Keratinocyte (primary cell): ENCODE data around the gene RASA3. TPM values are rescaled to one million over a fixed set of nuclear protein-coding genes. Genes with fewer than 3 reads are reported as not detected.
A peak's percentile ranks its signal among the peaks of the same experiment; 100 is the strongest.

Experiments used
- DNase-seq: peaks from one replicate; pipeline ENCODE4 v3.0.0-alpha.2; 2011; ENCODE audit warnings: low read depth, missing footprints, low spot score
- FAIRE-seq: peaks from 2 replicates; lab custom pipeline; 2011; peaks lifted over from hg19 to GRCh38; lab: Jason Lieb, UNC
- H2AFZ ChIP-seq: 2 replicates; pipeline ENCODE4 v1.6.0; 2012; ENCODE audit warnings: low read length, control low read depth, inconsistent platforms; ENCODE audit not compliant: control insufficient read depth
- H3K27ac ChIP-seq: 2 replicates; pipeline ENCODE4 v1.5.1; 2011; ENCODE audit warnings: low read length; ENCODE audit not compliant: control insufficient read depth, insufficient read depth
- H3K27me3 ChIP-seq: 3 replicates; pipeline ENCODE4 v1.6.0; 2011; ENCODE audit warnings: low read length; ENCODE audit not compliant: control insufficient read depth, insufficient read depth; ENCODE audit errors: extremely low read depth
- H3K36me3 ChIP-seq, 2 experiments: 2 replicates in 1 of 2; 3 replicates in 1 of 2; pipeline ENCODE4 v1.5.1; 2011; ENCODE audit warnings: low read length in 2 of 2, mild to moderate bottlenecking in 1 of 2; ENCODE audit not compliant: control insufficient read depth in 2 of 2, insufficient read depth in 2 of 2; ENCODE audit errors: extremely low read depth in 1 of 2
- H3K4me1 ChIP-seq: 3 replicates; pipeline ENCODE4 v1.5.1; 2011; ENCODE audit warnings: low read length; ENCODE audit not compliant: control insufficient read depth, insufficient read depth; ENCODE audit errors: extremely low read depth
- H3K4me2 ChIP-seq: 3 replicates; pipeline ENCODE4 v1.6.0; 2011; ENCODE audit warnings: low read depth, low read length; ENCODE audit not compliant: control insufficient read depth, insufficient read depth; ENCODE audit errors: extremely low read depth
- H3K4me3 ChIP-seq, 3 experiments: fragments of 200-600 bp in 1 of 3; sonication (generic) in 1 of 3; 2 replicates in 2 of 3; 3 replicates in 1 of 3; pipeline ENCODE4 v1.5.1; 2011 to 2016; ENCODE audit warnings: low read length in 3 of 3, mild to moderate bottlenecking in 3 of 3, control low read depth in 2 of 3, inconsistent platforms in 1 of 3, low read depth in 1 of 3, mixed read lengths in 1 of 3, mixed run types in 1 of 3, moderate library complexity in 1 of 3; ENCODE audit not compliant: control insufficient read depth in 2 of 3, insufficient read depth in 2 of 3; ENCODE audit errors: extremely low read depth in 1 of 3
- H3K79me2 ChIP-seq: 2 replicates; pipeline ENCODE4 v1.6.0; 2012; ENCODE audit warnings: low read length; ENCODE audit not compliant: control insufficient read depth, insufficient read depth
- H3K9ac ChIP-seq: 3 replicates; pipeline ENCODE4 v1.6.0; 2011; ENCODE audit warnings: low read length; ENCODE audit not compliant: control insufficient read depth, insufficient read depth; ENCODE audit errors: extremely low read depth
- H3K9me1 ChIP-seq: 3 replicates; pipeline ENCODE4 v1.6.0; 2011; ENCODE audit warnings: low read length; ENCODE audit not compliant: control insufficient read depth, insufficient read depth; ENCODE audit errors: extremely low read depth
- H3K9me3 ChIP-seq: 2 replicates; pipeline ENCODE4 v1.5.1; 2012; ENCODE audit warnings: low read depth, low read length; ENCODE audit not compliant: control insufficient read depth
- H4K20me1 ChIP-seq: 3 replicates; pipeline ENCODE4 v1.6.0; 2011; ENCODE audit warnings: low read length; ENCODE audit not compliant: control insufficient read depth, insufficient read depth; ENCODE audit errors: extremely low read depth
- EZH2 ChIP-seq: IDR thresholded peaks from one replicate; pipeline ENCODE4 v1.6.1; 2012; ENCODE audit warnings: inconsistent platforms, mild to moderate bottlenecking, low read length, moderate library complexity
- dilution Hi-C: fragments of 300-500 bp; cut with MboI; formaldehyde crosslinking; loops from one replicate; pipeline ENCODE4 v1.7.0; 2020; ENCODE audit warnings: low sequenced_read_pairs; ENCODE audit not compliant: extremely low pct_ligation_motif_present
- polyA plus RNA-seq, 5 experiments: library from polyadenylated mRNA; depleted of rRNA in 3 of 5; stranded (reverse) in 3 of 5; stranded (forward) in 1 of 5; unstranded in 1 of 5; fragments of >200 nt; gene quantifications; 1 replicate in 1 of 5; 2 replicates in 3 of 5; 3 replicates in 1 of 5; pipeline versions ENCODE4 v1.2.1 to v1.2.3, GENCODE V29; 2011 to 2012; ENCODE audit warnings: missing spikeins in 2 of 5, low read depth in 1 of 5, low replicate concordance in 1 of 5
- TF ChIP-seq, protein P1 (sequence below), 3 experiments: IDR thresholded peaks in 1 of 3; conservative IDR thresholded peaks in 1 of 3; optimal IDR thresholded peaks in 1 of 3; 2 replicates in 2 of 3; 3 replicates in 1 of 3; pipeline versions ENCODE3 to v1.5.1; 2011; ENCODE audit warnings: low read length in 3 of 3, mild to moderate bottlenecking in 3 of 3, moderate library complexity in 2 of 3, control low read depth in 1 of 3, inconsistent platforms in 1 of 3; ENCODE audit not compliant: insufficient read depth in 2 of 3; ENCODE audit errors: extremely low read depth in 1 of 3

RASA3 gene
- polyA plus RNA-seq, 1 donor (not counting 4 experiments of a cell fraction or from before 2014, with no cell fraction given): 4.1 TPM

DNA sequence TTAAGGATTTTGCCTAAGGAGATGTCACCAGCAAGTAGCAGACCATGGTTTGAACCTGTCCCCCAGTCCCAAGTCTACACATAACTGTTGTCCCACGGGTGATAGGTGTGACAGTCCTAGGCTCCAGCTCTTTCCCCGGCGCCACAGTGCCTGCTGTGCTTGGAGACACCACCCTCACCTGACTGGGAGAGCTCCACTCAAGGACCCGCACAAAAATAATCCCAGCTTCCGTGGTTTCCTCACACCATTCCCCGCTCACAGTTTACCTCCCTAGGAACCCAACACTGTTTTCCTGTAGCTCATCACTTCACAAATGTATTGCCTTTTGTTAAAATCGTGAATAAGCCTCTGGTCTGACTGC is 19.8 kb upstream of the RASA3 start:
- H3K9me3 ChIP-seq: no peaks in the 10 kb centered on the region
- dilution Hi-C loops: no loop called here
- peaks cover 6% of the 10 kb centered on the region for H3K4me1 ChIP-seq
- no peak overlapping the region for H3K4me2 ChIP-seq
- no peak for DNase-seq
- H3K9ac ChIP-seq: no peak overlapping the region
- peaks cover 4% of the 10 kb centered on the region for H3K27me3 ChIP-seq
- H3K4me3 ChIP-seq: no peak overlapping the region
- H3K9me1 ChIP-seq: no peaks in the 10 kb centered on the region
- no peak overlapping the region for H2AFZ ChIP-seq
- TF ChIP-seq EZH2: no peak
- TF ChIP-seq, protein P1, sequence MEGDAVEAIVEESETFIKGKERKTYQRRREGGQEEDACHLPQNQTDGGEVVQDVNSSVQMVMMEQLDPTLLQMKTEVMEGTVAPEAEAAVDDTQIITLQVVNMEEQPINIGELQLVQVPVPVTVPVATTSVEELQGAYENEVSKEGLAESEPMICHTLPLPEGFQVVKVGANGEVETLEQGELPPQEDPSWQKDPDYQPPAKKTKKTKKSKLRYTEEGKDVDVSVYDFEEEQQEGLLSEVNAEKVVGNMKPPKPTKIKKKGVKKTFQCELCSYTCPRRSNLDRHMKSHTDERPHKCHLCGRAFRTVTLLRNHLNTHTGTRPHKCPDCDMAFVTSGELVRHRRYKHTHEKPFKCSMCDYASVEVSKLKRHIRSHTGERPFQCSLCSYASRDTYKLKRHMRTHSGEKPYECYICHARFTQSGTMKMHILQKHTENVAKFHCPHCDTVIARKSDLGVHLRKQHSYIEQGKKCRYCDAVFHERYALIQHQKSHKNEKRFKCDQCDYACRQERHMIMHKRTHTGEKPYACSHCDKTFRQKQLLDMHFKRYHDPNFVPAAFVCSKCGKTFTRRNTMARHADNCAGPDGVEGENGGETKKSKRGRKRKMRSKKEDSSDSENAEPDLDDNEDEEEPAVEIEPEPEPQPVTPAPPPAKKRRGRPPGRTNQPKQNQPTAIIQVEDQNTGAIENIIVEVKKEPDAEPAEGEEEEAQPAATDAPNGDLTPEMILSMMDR (optimal IDR thresholded peaks at IDR 0.05 in 1 of 3, IDR thresholded peaks at IDR 0.05 in 1 of 3, conservative IDR thresholded peaks at IDR 0.05 in 1 of 3; ENCODE audit: extremely low read depth in 1 of 3, insufficient read depth in 2 of 3, low read length in 3 of 3): no peak
- no peak for FAIRE-seq
- H3K36me3 ChIP-seq: no peaks in the 10 kb centered on the region
- H3K27ac ChIP-seq: no peak overlapping the region
- H4K20me1 ChIP-seq: no peaks in the 10 kb centered on the region
- H3K79me2 ChIP-seq: no peaks in the 10 kb centered on the region

DNA sequence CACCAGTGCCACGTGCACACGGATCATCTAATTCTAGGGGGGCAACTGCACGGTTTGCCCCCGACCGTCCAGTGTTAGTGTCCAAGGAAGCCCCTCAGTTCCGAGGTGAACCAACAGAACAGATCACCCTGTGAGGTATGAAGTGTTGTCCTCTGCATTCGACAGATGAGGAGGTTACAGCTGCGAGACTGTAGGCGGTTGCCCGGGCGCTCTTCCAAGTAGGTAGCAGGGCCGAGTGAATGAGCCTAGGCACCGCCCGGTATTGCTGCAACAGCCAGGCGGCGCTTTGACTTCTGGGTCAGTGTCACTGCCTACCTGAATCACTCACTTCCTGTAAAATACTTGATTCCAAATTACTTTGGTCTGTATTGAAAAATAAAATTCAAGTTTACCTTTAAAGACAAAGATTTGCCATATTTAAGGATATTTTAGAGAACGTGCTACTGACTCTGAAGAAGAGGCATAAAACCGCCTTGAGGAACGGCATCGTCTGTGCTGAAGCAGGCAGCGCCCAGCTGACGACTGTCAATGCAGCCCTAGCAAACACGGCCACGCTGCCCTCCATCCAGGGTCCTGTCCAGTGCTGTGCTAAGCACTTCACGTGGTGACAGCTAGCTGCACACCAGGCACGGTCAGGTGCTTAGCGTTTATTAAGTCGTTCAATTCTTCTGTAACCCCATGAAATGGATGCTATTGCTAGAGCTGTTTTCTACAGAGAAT is 19.3 kb upstream of the RASA3 start:
- Histone ChIP-seq H3K9me3 (no peaks in the 10 kb centered on the region), H3K4me2 (peak overlapping the region; percentile 6), H3K4me3 (no peak overlapping the region), H3K79me2 (no peaks in the 10 kb centered on the region), H2AFZ (no peak overlapping the region), H3K4me1 (peaks cover 6% of the 10 kb centered on the region), H3K27ac (no peak overlapping the region), H3K36me3 (no peaks in the 10 kb centered on the region), H4K20me1 (no peaks in the 10 kb centered on the region), H3K9me1 (no peaks in the 10 kb centered on the region), H3K27me3 (peaks cover 4% of the 10 kb centered on the region), H3K9ac (no peak overlapping the region)
- no peak for TF ChIP-seq EZH2
- TF ChIP-seq, protein P1 (optimal IDR thresholded peaks at IDR 0.05 in 1 of 3, IDR thresholded peaks at IDR 0.05 in 1 of 3, conservative IDR thresholded peaks at IDR 0.05 in 1 of 3; ENCODE audit: extremely low read depth in 1 of 3, insufficient read depth in 2 of 3, low read length in 3 of 3): peak in 2 of 3 experiments; percentile 8 to 35
- FAIRE-seq (peak; percentile 76), DNase-seq (no peak)
- dilution Hi-C loops: no loop called here
